ENCODE results near the gene KLHL13.
"Not testable (repeated sequence)": the region's sequence is repeated elsewhere in the genome, so short reads cannot be mapped to it uniquely, and the experiment has no call there.

KLHL13 gene

GRCh38 chrX:118116713-118117550 is at the start of gene KLHL13:
KLHL13 (minus strand) TSS chrX:118116810; CDS start chrX:118028473, 88,337 bp downstream.
- DNase-seq (ENCODE audit: low read depth) = no peak

- no peak for DNase-seq (ENCODE audit: low read depth)
Measured at GRCh38 chrX:118164138-118164537, 47.5 kb upstream of the KLHL13 start.

GRCh38 chrX:118156953-118157608 is 40.5 kb upstream of the KLHL13 start:
- no peak for DNase-seq (ENCODE audit: low read depth)

GRCh38 chrX:118156254-118156952 is 39.8 kb upstream of the KLHL13 start:
- DNase-seq (ENCODE audit: low read depth) = no peak

GRCh38 chrX:118153270-118153669 is 36.7 kb upstream of the KLHL13 start:
- no peak for DNase-seq (ENCODE audit: low read depth)

GRCh38 chrX:118152721-118153120 is 36.1 kb upstream of the KLHL13 start:
- DNase-seq (ENCODE audit: low read depth) = no peak

GRCh38 chrX:118148737-118149136 is 32.1 kb upstream of the KLHL13 start:
- no peak for DNase-seq (ENCODE audit: low read depth)

GRCh38 chrX:118147771-118148170 is 31.2 kb upstream of the KLHL13 start:
- not testable (repeated sequence) for DNase-seq (ENCODE audit: low read depth)

- DNase-seq (ENCODE audit: low read depth) = no peak
Measured at GRCh38 chrX:118143578-118143977, 27.0 kb upstream of the KLHL13 start.

- DNase-seq (ENCODE audit: low read depth) = no peak
Measured at GRCh38 chrX:118131336-118131735, 14.7 kb upstream of the KLHL13 start.

GRCh38 chrX:118129681-118130080 is 13.1 kb upstream of the KLHL13 start:
- DNase-seq (ENCODE audit: low read depth) = no peak

GRCh38 chrX:118128724-118129123 is 12.1 kb upstream of the KLHL13 start:
- DNase-seq (ENCODE audit: low read depth) = no peak

GRCh38 chrX:118126286-118126685 is 9.7 kb upstream of the KLHL13 start:
- no peak for DNase-seq (ENCODE audit: low read depth)

GRCh38 chrX:118124243-118124642 is 7.6 kb upstream of the KLHL13 start:
- not testable (repeated sequence) for DNase-seq (ENCODE audit: low read depth)

- DNase-seq (ENCODE audit: low read depth) = no peak
Measured at GRCh38 chrX:118117741-118118140, 1.1 kb upstream of the KLHL13 start.

- no peak for DNase-seq (ENCODE audit: low read depth)
Measured at GRCh38 chrX:118115953-118116712, 477 bp downstream of the KLHL13 start.

GRCh38 chrX:118114971-118115370 is 1.6 kb downstream of the KLHL13 start:
- DNase-seq (ENCODE audit: low read depth) = no peak

- DNase-seq (ENCODE audit: low read depth) = no peak
Measured at GRCh38 chrX:118109065-118109464, 7.5 kb downstream of the KLHL13 start.

GRCh38 chrX:118108304-118108703 is 8.3 kb downstream of the KLHL13 start:
- no peak for DNase-seq (ENCODE audit: low read depth)

- no peak for DNase-seq (ENCODE audit: low read depth)
Measured at GRCh38 chrX:118100091-118100490, 16.5 kb downstream of the KLHL13 start.

- DNase-seq (ENCODE audit: low read depth) = no peak
Measured at GRCh38 chrX:118088084-118088483, 28.5 kb downstream of the KLHL13 start.

GRCh38 chrX:118074196-118074595 is 42.4 kb downstream of the KLHL13 start:
- no peak for DNase-seq (ENCODE audit: low read depth)

Data from stimulated activated CD8-positive, alpha-beta memory T cell treated with anti-CD3 and anti-CD28 coated beads, Interleukin-12 subunit alpha, Interleukin-12 subunit beta, amount 100 ng/mL, for 1 hour (primary cell).